ENCODE results near the gene SKOR1. TPM values are rescaled to one million over a fixed set of nuclear protein-coding genes. Genes with fewer than 3 reads are reported as not detected.
A peak's percentile ranks its signal among the peaks of the same experiment; 100 is the strongest.

The SKOR1 gene
- total and polyA plus RNA-seq, 2 of the 8 experiments (the other 6 are each of a cell fraction or from before 2014, with no cell fraction given) = 0.03 to 0.11 TPM

DNA sequence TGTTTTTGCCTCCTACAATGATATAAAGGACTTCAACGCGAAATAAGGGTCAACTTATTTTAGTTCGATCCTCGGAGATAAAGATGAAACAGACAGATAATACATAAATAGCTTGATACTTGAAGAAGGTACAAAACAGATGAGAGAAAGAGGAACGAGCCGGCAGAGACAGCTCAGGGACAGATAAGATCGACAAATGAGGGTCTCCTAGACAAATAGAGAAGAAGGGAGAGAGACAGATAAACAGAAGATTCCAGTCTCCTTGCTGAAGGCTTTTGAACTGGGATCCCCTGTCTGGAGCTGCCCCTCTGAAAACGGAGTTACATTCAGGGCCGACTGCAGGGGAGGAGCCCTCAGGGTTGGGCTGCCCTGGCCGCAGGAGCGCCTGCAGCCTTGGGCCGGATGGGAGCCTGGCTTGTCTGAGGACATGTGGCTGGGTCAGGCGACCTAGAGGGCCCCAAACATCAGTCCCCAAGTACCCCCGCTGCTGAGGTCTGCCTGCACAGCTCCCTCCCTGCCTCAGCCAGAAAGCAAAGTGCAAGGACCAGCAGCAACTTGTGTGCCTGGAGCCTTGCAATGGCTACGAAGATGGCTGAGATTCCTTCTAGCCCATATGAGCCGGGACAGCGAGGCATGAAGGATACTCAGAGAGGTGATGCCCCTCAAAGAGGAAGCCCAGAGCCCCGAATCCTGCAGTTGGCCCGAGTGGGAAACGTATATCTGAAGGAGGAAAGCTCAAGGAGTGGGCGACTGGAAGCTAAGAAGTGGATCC is 926 bp upstream of the SKOR1 start:
- Histone ChIP-seq H4K8ac (ENCODE audit: extremely low read depth, insufficient read depth, low read length) (no peak overlapping the region), H3K27me3 (replicated peaks in 1 of 4; ENCODE audit: control insufficient read depth in 3 of 4, extremely low read depth in 1 of 4, insufficient read depth in 3 of 4, low read length in 3 of 4) (peaks cover 97 to 100% (median 100%) of the 10 kb centered on the region in 4 experiments), H2AK5ac (ENCODE audit: low read depth, low read length) (no peak overlapping the region), H3K9me3 (ENCODE audit: insufficient read depth in 2 of 2, low read depth in 1 of 2, low read length in 1 of 2) (peaks cover 0 to 4% of the 10 kb centered on the region in 2 experiments; a peak in 1 of 4 replicates), H4K20me1 (replicated peaks in 1 of 2; ENCODE audit: control insufficient read depth in 1 of 2, insufficient read depth in 2 of 2, low read length in 2 of 2) (peaks cover 28 to 32% of the 10 kb centered on the region in 2 experiments), H3K9ac (replicated peaks in 1 of 4; ENCODE audit: extremely low read depth in 1 of 4, low read depth in 3 of 4, low read length in 3 of 4) (no peak overlapping the region), H2BK15ac (ENCODE audit: low read length) (no peak overlapping the region), H3K14ac (ENCODE audit: insufficient read length) (no peak overlapping the region), H3K79me1 (ENCODE audit: low read depth, low read length) (no peaks in the 10 kb centered on the region), H3K56ac (replicated peaks; ENCODE audit: insufficient read length, low read depth, low read length) (no peak overlapping the region), H3K36me3 (ENCODE audit: control insufficient read depth in 2 of 4, insufficient read depth in 4 of 4, low read length in 3 of 4) (peaks cover 0 to 24% (median 0%) of the 10 kb centered on the region in 4 experiments; a peak in 1 of 8 replicates), H3K4ac (replicated peaks; ENCODE audit: insufficient read length, low read depth, low read length) (no peak overlapping the region), H3K23me2 (ENCODE audit: low read depth, low read length) (peaks cover 11% of the 10 kb centered on the region; the same call in 1 of the 2 replicates), H4K91ac (replicated peaks; ENCODE audit: insufficient read length, low read length) (no peak overlapping the region), H2BK5ac (ENCODE audit: low read depth, low read length) (no peak overlapping the region), H2BK12ac (ENCODE audit: low read depth, low read length) (no peak overlapping the region), H3K4me1 (replicated peaks in 1 of 4; ENCODE audit: control insufficient read depth in 3 of 4, insufficient read depth in 4 of 4, low read length in 3 of 4) (peaks cover 6 to 65% (median 47%) of the 10 kb centered on the region in 4 experiments), H2AFZ (ENCODE audit: low read length) (no peak overlapping the region), H3K4me3 (ENCODE audit: extremely low read depth in 1 of 4, insufficient read depth in 2 of 4, low read depth in 3 of 4, low read length in 4 of 4) (peak overlapping the region in 1 of 4 experiments; percentile 50; a peak in 2 of 8 replicates), H3K4me2 (ENCODE audit: insufficient read depth in 1 of 2, low read depth in 2 of 2, low read length in 2 of 2) (peak overlapping the region; percentile 31 to 73), H3K18ac (ENCODE audit: extremely low read depth, low read length) (no peak overlapping the region), H2BK120ac (replicated peaks; ENCODE audit: low read depth, low read length) (no peak overlapping the region), H3K79me2 (ENCODE audit: control insufficient read depth in 1 of 2, insufficient read depth in 2 of 2, low read length in 2 of 2) (no peaks in the 10 kb centered on the region), H2BK20ac (ENCODE audit: low read length) (no peak overlapping the region), H4K5ac (ENCODE audit: insufficient read length, low read depth, low read length) (no peak overlapping the region), H3K27ac (ENCODE audit: low read depth, low read length) (no peak overlapping the region), H3K23ac (ENCODE audit: insufficient read length) (no peak overlapping the region)
- TF ChIP-seq CTBP2 (IDR thresholded peaks at IDR 0.05; ENCODE audit: borderline replicate concordance, insufficient read depth, insufficient read length, low read length) (peak; percentile 58), TCF12 (IDR thresholded peaks at IDR 0.05; ENCODE audit: low read depth, low read length) (no peak), RNF2 (IDR thresholded peaks at IDR 0.05; ENCODE audit: borderline replicate concordance, low read depth, low read length, missing control alignments, poor library complexity, severe bottlenecking) (peak; percentile 86), EZH2 (IDR thresholded peaks at IDR 0.05; ENCODE audit: low read depth, low read length, severe bottlenecking) (peak; percentile 85), RAD21 (IDR thresholded peaks at IDR 0.05 in 1 of 2, conservative IDR thresholded peaks at IDR 0.05 in 1 of 2; ENCODE audit: low read depth in 2 of 2, low read length in 2 of 2) (no peak), SUZ12 (IDR thresholded peaks at IDR 0.05; ENCODE audit: low read length) (peak; percentile 69; the same call in 1 of the 2 replicates), HDAC2 (IDR thresholded peaks at IDR 0.05; ENCODE audit: borderline replicate concordance in 1 of 2, low read depth in 2 of 2, low read length in 2 of 2) (no peak), CBX8 (IDR thresholded peaks at IDR 0.05; ENCODE audit: borderline replicate concordance, low read depth, low read length) (0 out of 2 replicates have a peak, but pooled peaks have one; percentile 58)
- TF ChIP-seq, protein P1, sequence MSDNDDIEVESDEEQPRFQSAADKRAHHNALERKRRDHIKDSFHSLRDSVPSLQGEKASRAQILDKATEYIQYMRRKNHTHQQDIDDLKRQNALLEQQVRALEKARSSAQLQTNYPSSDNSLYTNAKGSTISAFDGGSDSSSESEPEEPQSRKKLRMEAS (IDR thresholded peaks at IDR 0.05) = no peak
- FAIRE-seq (no peak), DNase-seq (ENCODE audit: low read depth in 1 of 2, low spot score in 2 of 2) (peak in 1 of 2 experiments; percentile 56)
- ChIA-PET POLR2A (ENCODE audit: partially characterized antibody) (interaction anchor here (2.2 to 5.0 kb wide), 2 partner anchors 7 to 11 kb away, joined by 5 to 24 read pairs; no protein-coding TSS in a partner anchor), CTCF (ENCODE audit: partially characterized antibody) (interaction anchor here (0.7 to 2.6 kb wide), 7 partner anchors 8 to 391 kb away, joined by 3 to 11 read pairs (median 5); no protein-coding TSS in a partner anchor)
- 18% methylated on average over 21 of the region's 21 CpGs; no CpG with 5 or more reads in 1 of the 2 experiments for WGBS, 2 experiments (ENCODE audit: extremely low coverage in 1 of 2, insufficient coverage in 1 of 2, insufficient read length in 1 of 2, insufficient replicate concordance in 2 of 2, low coverage in 1 of 2, low lambda C conversion rate in 2 of 2, missing lambda C conversion rate in 1 of 2)
